K562 (cell line): Measurements from ENCODE around the gene FRMD4A. TPM values are rescaled to one million over a fixed set of nuclear protein-coding genes. Genes with fewer than 3 reads are reported as not detected.

Source experiments
- ATAC-seq: fragments of 200-7000 bp; cut with Tn5 transposase; 3 replicates; pipeline ENCODE4 v1.9.1; 2020; ENCODE audit warnings: moderate library complexity
- BruUV-seq: library from RNA; stranded (reverse); fragments of 400-500 nt; replicated peaks from 2 replicates; lab custom pipeline; 2021; lab: Mats Ljungman, UMichigan
- CTCF ChIA-PET: fragments of 300-600 bp; formaldehyde crosslinking; extraction: SDS; loops from one replicate; lab custom pipeline; 2021; ENCODE audit warnings: low intra/inter-chr PET ratio; lab: Yijun Ruan, JAX
- POLR2A ChIA-PET: fragments of 300-600, 350-650 bp; sonication (Branson Sonifier 250); formaldehyde crosslinking; extraction: SDS; loops from one replicate; lab custom pipeline; 2021; ENCODE audit warnings: antibody characterized with exemption, inconsistent platforms; lab: Yijun Ruan, JAX
- DNase-seq, 4 experiments: peaks; one replicate each; pipeline versions ENCODE4 v3.0.0 to v3.0.0-alpha.2; 2011 to 2018; ENCODE audit warnings: low spot score in 3 of 4, mixed read lengths in 3 of 4; ENCODE audit errors: extremely low read depth in 1 of 4
- FAIRE-seq: peaks from 2 replicates; lab custom pipeline; 2011; peaks lifted over from hg19 to GRCh38; lab: Jason Lieb, UNC
- H2AFZ ChIP-seq: 2 replicates; pipeline ENCODE4 v1.6.0; 2011; ENCODE audit warnings: low read depth, low read length, control low read depth, inconsistent platforms
- H3K27ac ChIP-seq: fragments of 200-600 bp; 3 replicates; pipeline ENCODE4 v1.8.0; 2011; ENCODE audit warnings: low read depth, mild to moderate bottlenecking, control low read depth, inconsistent platforms, low read length, moderate library complexity, mixed read lengths; ENCODE audit errors: extremely low read depth
- H3K27me3 ChIP-seq, 2 experiments: fragments of 300-600 bp in 1 of 2; 2 replicates in 1 of 2; 3 replicates in 1 of 2; pipeline versions ENCODE4 v1.6.0 to v1.8.0; 2011; ENCODE audit warnings: inconsistent platforms in 2 of 2, low read length in 2 of 2, mild to moderate bottlenecking in 1 of 2, mixed read lengths in 1 of 2, moderate library complexity in 1 of 2; ENCODE audit not compliant: control insufficient read depth in 2 of 2, insufficient read depth in 2 of 2
- H3K36me3 ChIP-seq: fragments of 300-600 bp; 3 replicates; pipeline ENCODE4 v1.8.0; 2011; ENCODE audit warnings: mild to moderate bottlenecking, low read length, inconsistent platforms; ENCODE audit not compliant: control insufficient read depth, insufficient read depth
- H3K4me1 ChIP-seq, 2 experiments: fragments of 200-600 bp in 1 of 2; replicated peaks in 1 of 2; 2 replicates in 1 of 2; 3 replicates in 1 of 2; pipeline versions ENCODE4 v1.5.1 to v1.8.0; 2011; ENCODE audit warnings: inconsistent platforms in 2 of 2, low read length in 2 of 2, mild to moderate bottlenecking in 1 of 2, mixed read lengths in 1 of 2, moderate library complexity in 1 of 2; ENCODE audit not compliant: control insufficient read depth in 2 of 2, insufficient read depth in 2 of 2
- H3K4me2 ChIP-seq: 2 replicates; pipeline ENCODE4 v1.6.1; 2011; ENCODE audit warnings: low read length, control low read depth, inconsistent platforms, mixed read lengths; ENCODE audit not compliant: insufficient read depth
- H3K4me3 ChIP-seq: fragments of 200-600 bp; sonication (generic), shearing (Covaris generic); 2 replicates; pipeline ENCODE4 v1.5.1; 2016; ENCODE audit warnings: control low read depth, inconsistent platforms
- H3K79me2 ChIP-seq: fragments of 200-600 bp; 3 replicates; pipeline ENCODE4 v1.8.0; 2011; ENCODE audit warnings: low read length, inconsistent platforms; ENCODE audit not compliant: control insufficient read depth, insufficient read depth
- H3K9ac ChIP-seq, 2 experiments: 2 replicates each; pipeline versions ENCODE4 v1.6.0 to v1.6.1; 2011; ENCODE audit warnings: low read depth in 2 of 2, low read length in 2 of 2, control low read depth in 1 of 2, inconsistent platforms in 1 of 2, mild to moderate bottlenecking in 1 of 2, mixed read lengths in 1 of 2; ENCODE audit not compliant: insufficient read depth in 1 of 2
- H3K9me1 ChIP-seq: one replicate; pipeline ENCODE4 v1.6.0; 2011; ENCODE audit warnings: inconsistent platforms, mild to moderate bottlenecking, low read length, moderate library complexity; ENCODE audit not compliant: control insufficient read depth, insufficient read depth
- H3K9me3 ChIP-seq: replicated peaks from 2 replicates; pipeline ENCODE4 v1.5.1; 2011; ENCODE audit warnings: low read depth, low read length, inconsistent platforms; ENCODE audit not compliant: control insufficient read depth, insufficient read depth
- H4K20me1 ChIP-seq: replicated peaks from 2 replicates; pipeline ENCODE4 v1.6.1; 2011; ENCODE audit warnings: low read length, inconsistent platforms, mixed read lengths; ENCODE audit not compliant: control insufficient read depth, insufficient read depth
- CBX5 ChIP-seq: IDR thresholded peaks from 2 replicates; pipeline ENCODE4 v1.6.1; 2014; ENCODE audit warnings: low read depth, borderline replicate concordance
- CXXC5 ChIP-seq: fragments of 250-450 bp; sonication (Bioruptor Pico); IDR thresholded peaks from 2 replicates; pipeline ENCODE4 v1.8.0; 2022; ENCODE audit warnings: inconsistent platforms, mild to moderate bottlenecking, moderate library complexity
- DMBX1 ChIP-seq: fragments of 250-450 bp; sonication (Bioruptor Pico); IDR thresholded peaks from 2 replicates; pipeline ENCODE4 v1.8.0; 2022; ENCODE audit warnings: inconsistent platforms, mild to moderate bottlenecking, moderate library complexity, borderline replicate concordance
- KLF16 ChIP-seq: IDR thresholded peaks from 2 replicates; pipeline ENCODE4 v1.6.1; 2016; ENCODE audit warnings: antibody characterized with exemption
- MAFF ChIP-seq: IDR thresholded peaks from 2 replicates; pipeline ENCODE4 v1.6.1; 2012; ENCODE audit warnings: low read length, improper control_type of control experiment
- SIRT6 ChIP-seq: IDR thresholded peaks from one replicate; pipeline ENCODE4 v1.6.1; 2012; ENCODE audit warnings: low read depth, mild to moderate bottlenecking, control low read depth, inconsistent platforms, low read length, moderate library complexity
- SRF ChIP-seq, 2 experiments: fragments of 250-450, 450-650 bp in 1 of 2; sonication (Bioruptor Pico) in 1 of 2; sonication (generic) in 1 of 2; formaldehyde crosslinking; IDR thresholded peaks; 2 replicates each; pipeline versions ENCODE4 v1.5.0 to v1.5.1; 2020 to 2022; ENCODE audit warnings: mild to moderate bottlenecking in 1 of 2, missing genetic modification reagents in 1 of 2
- ZNF175 ChIP-seq: fragments of 200-800 bp; sonication (Bioruptor generic); IDR thresholded peaks from 2 replicates; pipeline ENCODE4 v1.6.1; 2016; ENCODE audit warnings: low read depth, mild to moderate bottlenecking, missing genetic modification characterization, missing compliant biosample characterization
- ZNF668 ChIP-seq: fragments of 250-450 bp; sonication (Bioruptor Pico); IDR thresholded peaks from 2 replicates; pipeline ENCODE4 v1.8.0; 2022; ENCODE audit warnings: mild to moderate bottlenecking, inconsistent platforms
- WGBS: fragments of 100-300 bp; shearing (Covaris generic); methylation state at CpG from one replicate; pipeline ENCODE4 v1.1.6; 2016; ENCODE audit warnings: low coverage, mixed read lengths; ENCODE audit not compliant: insufficient coverage; ENCODE audit errors: missing lambda C conversion rate; 5-methylcytosine and 5-hydroxymethylcytosine counted together
- in situ Hi-C: fragments of 300-500 bp; cut with MboI; formaldehyde crosslinking; loops from 4 replicates; pipeline ENCODE4 v1.15.0; 2018; ENCODE audit warnings: inconsistent platforms, mixed read lengths
- intact Hi-C: fragments of 100-400 bp; cut with micrococcal nuclease; formaldehyde crosslinking; loops from 2 replicates; pipeline ENCODE4 v1.14.2; 2022
- polyA plus RNA-seq, 8 experiments: library from polyadenylated mRNA; depleted of rRNA in 4 of 8; stranded (reverse) in 5 of 8; unstranded in 3 of 8; fragments of >200 nt; fragmentation: Nextera tagmentation in 2 of 8; fragmentation: Illumina TruSeq in 1 of 8; extraction: Ambion mirVana in 2 of 8; extraction: Trizol in 1 of 8; gene quantifications; 2 replicates each; pipeline versions ENCODE4 v1.2.1 to v1.2.3, GENCODE V29; 2011 to 2014; ENCODE audit warnings: inconsistent platforms in 1 of 8, missing spikeins in 1 of 8
- total RNA-seq, 7 experiments: library from RNA; depleted of rRNA in 6 of 7; stranded (reverse); fragments of >200 nt in 6 of 7; fragmentation: Illumina TruSeq in 2 of 7; extraction: Trizol in 2 of 7; gene quantifications; 2 replicates each; pipeline versions ENCODE4 v1.2.1 to v1.2.3, GENCODE V29; 2011 to 2021; ENCODE audit warnings: low replicate concordance in 1 of 7
- TF ChIP-seq, protein P1 (sequence below): fragments of 250-450 bp; sonication (Bioruptor Pico); IDR thresholded peaks from 2 replicates; pipeline ENCODE4 v1.5.0; 2021
- TF ChIP-seq, protein P2 (sequence below): fragments of 450-650 bp; IDR thresholded peaks from 2 replicates; pipeline ENCODE4 v1.6.1; 2016; ENCODE audit warnings: mild to moderate bottlenecking
- TF ChIP-seq, protein P3 (sequence below): fragments of 250-450 bp; sonication (Bioruptor Pico); IDR thresholded peaks from 2 replicates; pipeline ENCODE4 v1.5.0; 2020; ENCODE audit warnings: mild to moderate bottlenecking

FRMD4A gene
- total and polyA plus RNA-seq, 9 of the 15 experiments (the other 6 are each of a cell fraction or from before 2014, with no cell fraction given): 0.80 to 5.2 (median 3.0) TPM

DNA sequence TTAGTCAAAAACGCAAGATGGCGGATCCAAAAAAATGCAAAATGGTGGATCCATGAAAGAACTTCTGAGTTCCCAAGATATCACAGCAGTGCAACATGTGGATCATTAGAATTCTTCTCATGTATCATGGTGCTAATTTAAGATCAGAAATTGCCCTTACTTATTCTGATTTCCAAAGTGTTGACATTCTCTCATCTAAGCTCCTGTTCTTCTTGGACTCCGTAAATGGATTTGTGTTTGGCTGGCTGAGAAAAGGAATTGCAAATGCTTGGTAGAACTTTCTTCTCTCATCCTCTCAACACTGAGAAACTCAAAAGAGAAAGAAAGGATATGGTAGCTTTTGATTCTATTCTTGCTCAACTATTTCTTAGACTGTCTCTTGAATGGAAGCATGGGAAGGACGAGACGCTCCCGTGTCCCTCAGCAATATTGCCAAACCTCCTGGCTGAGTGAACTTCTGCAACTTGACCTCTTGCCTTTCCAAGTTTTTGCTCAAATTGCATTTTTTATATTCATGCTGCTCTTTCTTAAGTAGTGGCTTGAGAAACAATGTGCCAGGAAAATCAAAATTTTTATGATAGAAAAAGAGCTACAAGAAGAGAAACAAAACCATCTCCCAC lies 44.7 kb downstream of the FRMD4A start:
- H3K4me2 ChIP-seq: no peak overlapping the region
- no peaks in the 10 kb centered on the region for H3K79me2 ChIP-seq
- no peaks in the 10 kb centered on the region for H3K27me3 ChIP-seq
- H3K27ac ChIP-seq: no peak overlapping the region
- TF ChIP-seq SRF (CRISPR knock-in tag; IDR thresholded peaks at IDR 0.05) (no peak), DMBX1 (CRISPR knock-in tag) (no peak), MAFF (no peak)
- H3K9me3 ChIP-seq: no peaks in the 10 kb centered on the region
- H2AFZ ChIP-seq: no peak overlapping the region
- no peaks in the 10 kb centered on the region for H3K9me1 ChIP-seq
- no peaks in the 10 kb centered on the region for H3K36me3 ChIP-seq
- no peak overlapping the region for H3K9ac ChIP-seq
- no peak for ATAC-seq
- in situ Hi-C loops: no loop called here
- no TSS peak for BruUV-seq
- H3K4me1 ChIP-seq: no peaks in the 10 kb centered on the region
- ChIA-PET CTCF (no interaction called here), POLR2A (no interaction called here)
- no peaks in the 10 kb centered on the region for H4K20me1 ChIP-seq
- no peak overlapping the region for H3K4me3 ChIP-seq
- intact Hi-C loops: no loop called here
- WGBS: 0% methylated on average over 6 of the region's 6 CpGs
- FAIRE-seq: no peak
- no peak for DNase-seq

DNA sequence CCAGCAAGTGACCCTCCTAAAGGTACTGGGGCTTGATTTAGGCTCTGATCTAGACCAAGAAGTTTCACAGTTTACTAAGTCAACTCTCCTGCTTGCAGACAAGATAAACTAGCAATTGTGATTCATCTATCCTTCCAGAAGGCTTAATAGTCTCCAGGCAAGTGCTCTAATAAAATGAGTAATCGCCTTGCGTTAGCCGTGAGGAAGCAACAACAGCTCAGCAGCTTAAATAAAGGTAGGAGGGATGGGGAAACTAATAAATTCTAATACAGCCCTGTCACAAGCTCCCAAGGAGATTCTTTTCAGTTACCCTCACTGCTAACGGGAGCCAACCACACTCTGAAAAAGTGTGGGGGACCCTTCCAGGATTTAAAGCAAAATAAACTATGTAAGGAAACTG lies 48.4 kb downstream of the FRMD4A start:
- Histone ChIP-seq H4K20me1 (no peaks in the 10 kb centered on the region), H3K4me2 (no peak overlapping the region), H3K9me1 (no peaks in the 10 kb centered on the region), H3K79me2 (no peaks in the 10 kb centered on the region), H3K4me3 (no peak overlapping the region), H3K9me3 (no peaks in the 10 kb centered on the region), H2AFZ (no peak overlapping the region), H3K9ac (no peak overlapping the region), H3K4me1 (no peaks in the 10 kb centered on the region), H3K27ac (no peak overlapping the region), H3K27me3 (peaks cover 0 to 6% of the 10 kb centered on the region in 2 experiments; a peak in 3 of 5 replicates), H3K36me3 (no peaks in the 10 kb centered on the region)
- FAIRE-seq (no peak), DNase-seq (no peak), ATAC-seq (no peak)
- ChIA-PET POLR2A (interaction anchor here (0.7 kb wide), 1 partner anchor 573 kb away, joined by 3 read pairs; no protein-coding TSS in a partner anchor), CTCF (no interaction called here)
- no TSS peak for BruUV-seq
- in situ Hi-C loops (no loop called here), intact Hi-C loops (no loop called here)
- WGBS: 1% methylated on average over 4 of the region's 4 CpGs
- TF ChIP-seq ZNF175 (no peak), CBX5 (no peak), SIRT6 (no peak), CXXC5 (CRISPR knock-in tag) (no peak), ZNF668 (CRISPR knock-in tag) (no peak), KLF16 (no peak)
- TF ChIP-seq, protein P1, sequence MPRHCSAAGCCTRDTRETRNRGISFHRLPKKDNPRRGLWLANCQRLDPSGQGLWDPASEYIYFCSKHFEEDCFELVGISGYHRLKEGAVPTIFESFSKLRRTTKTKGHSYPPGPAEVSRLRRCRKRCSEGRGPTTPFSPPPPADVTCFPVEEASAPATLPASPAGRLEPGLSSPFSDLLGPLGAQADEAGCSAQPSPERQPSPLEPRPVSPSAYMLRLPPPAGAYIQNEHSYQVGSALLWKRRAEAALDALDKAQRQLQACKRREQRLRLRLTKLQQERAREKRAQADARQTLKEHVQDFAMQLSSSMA: no peak
- TF ChIP-seq, protein P2, sequence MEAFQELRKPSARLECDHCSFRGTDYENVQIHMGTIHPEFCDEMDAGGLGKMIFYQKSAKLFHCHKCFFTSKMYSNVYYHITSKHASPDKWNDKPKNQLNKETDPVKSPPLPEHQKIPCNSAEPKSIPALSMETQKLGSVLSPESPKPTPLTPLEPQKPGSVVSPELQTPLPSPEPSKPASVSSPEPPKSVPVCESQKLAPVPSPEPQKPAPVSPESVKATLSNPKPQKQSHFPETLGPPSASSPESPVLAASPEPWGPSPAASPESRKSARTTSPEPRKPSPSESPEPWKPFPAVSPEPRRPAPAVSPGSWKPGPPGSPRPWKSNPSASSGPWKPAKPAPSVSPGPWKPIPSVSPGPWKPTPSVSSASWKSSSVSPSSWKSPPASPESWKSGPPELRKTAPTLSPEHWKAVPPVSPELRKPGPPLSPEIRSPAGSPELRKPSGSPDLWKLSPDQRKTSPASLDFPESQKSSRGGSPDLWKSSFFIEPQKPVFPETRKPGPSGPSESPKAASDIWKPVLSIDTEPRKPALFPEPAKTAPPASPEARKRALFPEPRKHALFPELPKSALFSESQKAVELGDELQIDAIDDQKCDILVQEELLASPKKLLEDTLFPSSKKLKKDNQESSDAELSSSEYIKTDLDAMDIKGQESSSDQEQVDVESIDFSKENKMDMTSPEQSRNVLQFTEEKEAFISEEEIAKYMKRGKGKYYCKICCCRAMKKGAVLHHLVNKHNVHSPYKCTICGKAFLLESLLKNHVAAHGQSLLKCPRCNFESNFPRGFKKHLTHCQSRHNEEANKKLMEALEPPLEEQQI: no peak
- TF ChIP-seq, protein P3, sequence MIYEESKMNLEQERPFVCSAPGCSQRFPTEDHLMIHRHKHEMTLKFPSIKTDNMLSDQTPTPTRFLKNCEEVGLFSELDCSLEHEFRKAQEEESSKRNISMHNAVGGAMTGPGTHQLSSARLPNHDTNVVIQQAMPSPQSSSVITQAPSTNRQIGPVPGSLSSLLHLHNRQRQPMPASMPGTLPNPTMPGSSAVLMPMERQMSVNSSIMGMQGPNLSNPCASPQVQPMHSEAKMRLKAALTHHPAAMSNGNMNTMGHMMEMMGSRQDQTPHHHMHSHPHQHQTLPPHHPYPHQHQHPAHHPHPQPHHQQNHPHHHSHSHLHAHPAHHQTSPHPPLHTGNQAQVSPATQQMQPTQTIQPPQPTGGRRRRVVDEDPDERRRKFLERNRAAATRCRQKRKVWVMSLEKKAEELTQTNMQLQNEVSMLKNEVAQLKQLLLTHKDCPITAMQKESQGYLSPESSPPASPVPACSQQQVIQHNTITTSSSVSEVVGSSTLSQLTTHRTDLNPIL (CRISPR knock-in tag): no peak
